ENCODE results near the gene DYNC2H1.

The DYNC2H1 gene

DNA sequence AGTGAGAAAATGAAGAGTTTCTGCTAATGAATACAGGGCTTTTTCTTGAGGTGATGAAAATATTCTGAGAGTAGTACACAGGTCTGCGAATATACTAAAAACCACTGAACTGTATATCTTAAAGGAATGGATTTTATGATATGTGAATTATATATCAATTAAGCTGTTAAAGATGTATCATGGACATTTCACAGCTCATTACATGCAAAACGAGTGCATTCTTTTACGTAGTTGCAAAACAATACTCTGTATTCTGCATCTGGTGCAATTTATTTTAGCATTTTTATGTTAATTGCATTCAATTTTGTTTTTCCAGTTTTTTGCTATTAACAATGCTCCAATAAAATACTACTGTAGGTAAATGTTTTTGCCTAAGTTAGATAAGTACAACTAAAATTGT lies 411.6 kb downstream of the DYNC2H1 start:
- H3K36me3 ChIP-seq (ENCODE audit: control insufficient read depth, insufficient read depth, low read length), result no peaks in the 10 kb centered on the region
- no peak for DNase-seq (ENCODE audit: extremely low read depth, insufficient read length)
- H3K4me3 ChIP-seq (replicated peaks; ENCODE audit: low read depth, low read length), result no peak overlapping the region
- TF ChIP-seq, protein P1, sequence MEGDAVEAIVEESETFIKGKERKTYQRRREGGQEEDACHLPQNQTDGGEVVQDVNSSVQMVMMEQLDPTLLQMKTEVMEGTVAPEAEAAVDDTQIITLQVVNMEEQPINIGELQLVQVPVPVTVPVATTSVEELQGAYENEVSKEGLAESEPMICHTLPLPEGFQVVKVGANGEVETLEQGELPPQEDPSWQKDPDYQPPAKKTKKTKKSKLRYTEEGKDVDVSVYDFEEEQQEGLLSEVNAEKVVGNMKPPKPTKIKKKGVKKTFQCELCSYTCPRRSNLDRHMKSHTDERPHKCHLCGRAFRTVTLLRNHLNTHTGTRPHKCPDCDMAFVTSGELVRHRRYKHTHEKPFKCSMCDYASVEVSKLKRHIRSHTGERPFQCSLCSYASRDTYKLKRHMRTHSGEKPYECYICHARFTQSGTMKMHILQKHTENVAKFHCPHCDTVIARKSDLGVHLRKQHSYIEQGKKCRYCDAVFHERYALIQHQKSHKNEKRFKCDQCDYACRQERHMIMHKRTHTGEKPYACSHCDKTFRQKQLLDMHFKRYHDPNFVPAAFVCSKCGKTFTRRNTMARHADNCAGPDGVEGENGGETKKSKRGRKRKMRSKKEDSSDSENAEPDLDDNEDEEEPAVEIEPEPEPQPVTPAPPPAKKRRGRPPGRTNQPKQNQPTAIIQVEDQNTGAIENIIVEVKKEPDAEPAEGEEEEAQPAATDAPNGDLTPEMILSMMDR (IDR thresholded peaks at IDR 0.05; ENCODE audit: insufficient read depth, low read length, poor library complexity, severe bottlenecking), result no peak
- no peaks in the 10 kb centered on the region for H3K27me3 ChIP-seq (replicated peaks; ENCODE audit: control insufficient read depth, insufficient read depth, low read length)

DNA sequence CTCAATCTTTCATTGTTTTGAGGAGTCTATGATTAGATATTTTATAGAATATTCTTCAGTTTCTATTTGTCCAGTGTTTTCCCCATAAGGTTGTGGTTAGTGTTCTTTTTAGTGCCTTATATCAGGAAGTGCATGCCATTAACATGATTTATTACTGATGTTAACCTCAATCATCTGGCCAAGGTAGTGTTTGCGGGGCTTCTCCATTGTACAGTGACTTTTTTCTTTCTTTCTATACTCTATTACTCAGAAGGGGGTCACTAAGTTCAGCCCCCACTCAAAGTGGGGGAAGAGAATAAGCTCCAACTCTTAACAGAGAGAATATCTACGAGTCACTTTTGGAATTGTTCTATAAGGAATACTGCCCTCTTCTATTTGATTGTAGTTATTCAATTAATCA lies 415.8 kb downstream of the DYNC2H1 start:
- H3K4me3 ChIP-seq (replicated peaks; ENCODE audit: low read depth, low read length), result no peak overlapping the region
- no peaks in the 10 kb centered on the region for H3K36me3 ChIP-seq (ENCODE audit: control insufficient read depth, insufficient read depth, low read length)
- TF ChIP-seq, protein P1 (IDR thresholded peaks at IDR 0.05; ENCODE audit: insufficient read depth, low read length, poor library complexity, severe bottlenecking), result no peak
- no peak for DNase-seq (ENCODE audit: extremely low read depth, insufficient read length)
- H3K27me3 ChIP-seq (replicated peaks; ENCODE audit: control insufficient read depth, insufficient read depth, low read length), result no peaks in the 10 kb centered on the region

DNA sequence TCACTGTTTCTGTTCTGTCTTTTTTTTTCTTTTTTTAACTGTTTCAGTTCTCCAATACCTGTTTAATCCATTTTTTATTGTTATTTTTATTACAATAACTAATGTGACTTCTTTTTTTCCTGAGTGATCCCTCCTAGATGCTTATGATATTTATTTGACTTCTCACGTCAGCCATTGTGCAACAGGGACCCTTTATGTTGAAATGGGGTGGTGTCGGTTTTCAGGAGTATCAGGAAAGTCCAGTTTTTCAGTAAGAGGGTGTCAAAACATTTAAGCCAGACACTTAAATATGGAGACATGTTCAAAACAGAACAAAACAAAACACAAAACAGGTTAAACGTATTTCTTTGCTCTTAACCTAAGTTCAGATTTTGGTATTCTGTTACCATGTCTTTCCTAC lies 418.8 kb downstream of the DYNC2H1 start:
- DNase-seq (ENCODE audit: extremely low read depth, insufficient read length), result no peak
- TF ChIP-seq, protein P1 (IDR thresholded peaks at IDR 0.05; ENCODE audit: insufficient read depth, low read length, poor library complexity, severe bottlenecking), result no peak
- Histone ChIP-seq H3K27me3 (replicated peaks; ENCODE audit: control insufficient read depth, insufficient read depth, low read length) (no peaks in the 10 kb centered on the region), H3K36me3 (ENCODE audit: control insufficient read depth, insufficient read depth, low read length) (no peaks in the 10 kb centered on the region), H3K4me3 (replicated peaks; ENCODE audit: low read depth, low read length) (no peak overlapping the region)

DNA sequence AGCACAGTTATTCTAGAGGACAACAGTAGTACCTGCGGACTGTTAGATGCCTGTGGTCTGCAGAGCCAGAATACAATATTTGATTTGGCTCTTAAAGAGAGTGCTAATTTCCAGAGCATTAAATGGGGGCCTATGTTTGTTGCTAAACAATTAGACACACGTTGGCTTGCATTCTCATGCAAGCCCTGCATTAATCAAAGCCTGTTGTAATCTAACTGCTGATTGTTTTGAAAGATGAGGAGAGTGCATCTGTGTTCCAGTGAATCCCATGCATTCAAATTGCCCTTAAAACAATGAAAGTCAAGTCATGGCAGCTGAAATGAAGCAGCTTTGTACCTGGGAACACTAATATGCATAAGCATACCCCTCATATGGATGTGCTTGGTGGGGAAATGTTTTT lies 419.4 kb downstream of the DYNC2H1 start:
- H3K4me3 ChIP-seq (replicated peaks; ENCODE audit: low read depth, low read length), result no peak overlapping the region
- TF ChIP-seq, protein P1 (IDR thresholded peaks at IDR 0.05; ENCODE audit: insufficient read depth, low read length, poor library complexity, severe bottlenecking), result no peak
- no peaks in the 10 kb centered on the region for H3K36me3 ChIP-seq (ENCODE audit: control insufficient read depth, insufficient read depth, low read length)
- DNase-seq (ENCODE audit: extremely low read depth, insufficient read length), result no peak
- H3K27me3 ChIP-seq (replicated peaks; ENCODE audit: control insufficient read depth, insufficient read depth, low read length), result no peaks in the 10 kb centered on the region

DNA sequence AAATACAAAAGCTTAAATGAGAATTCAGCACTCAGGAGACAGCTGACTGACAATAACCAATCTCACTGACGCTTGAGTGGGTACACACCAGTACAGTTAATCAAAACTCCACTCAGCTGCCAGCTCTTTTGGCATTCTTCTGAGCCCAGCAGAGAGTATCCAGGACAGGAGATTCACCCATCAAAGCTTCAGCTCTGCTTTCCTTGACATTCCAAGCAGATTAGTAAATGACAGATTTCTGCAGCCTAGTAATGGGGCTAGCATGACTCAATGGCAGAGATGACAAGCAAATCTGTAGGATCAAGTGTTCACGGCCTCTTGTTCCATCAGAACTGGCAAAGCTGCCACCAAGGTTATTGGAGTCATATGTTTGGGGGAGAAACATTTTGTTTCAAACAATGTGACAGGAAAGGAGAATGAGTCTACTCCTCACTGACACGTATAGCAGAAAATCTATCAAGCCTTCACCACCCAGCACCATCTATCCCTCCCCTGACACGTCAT lies 420.0 kb downstream of the DYNC2H1 start:
- TF ChIP-seq, protein P1 (IDR thresholded peaks at IDR 0.05; ENCODE audit: insufficient read depth, low read length, poor library complexity, severe bottlenecking), result no peak
- DNase-seq (ENCODE audit: extremely low read depth, insufficient read length), result no peak
- Histone ChIP-seq H3K27me3 (replicated peaks; ENCODE audit: control insufficient read depth, insufficient read depth, low read length) (no peaks in the 10 kb centered on the region), H3K36me3 (ENCODE audit: control insufficient read depth, insufficient read depth, low read length) (no peaks in the 10 kb centered on the region), H3K4me3 (replicated peaks; ENCODE audit: low read depth, low read length) (no peak overlapping the region)

Measured in GM06990 (cell line).